HG03280 (cell line): ENCODE measurements around the gene KSR1.

Experiments used
- ATAC-seq: cut with Tn5 transposase; IDR thresholded peaks from one replicate; pipeline ENCODE4 v1.9.1; 2021; ENCODE audit warnings: mild to moderate bottlenecking, moderate library complexity; ENCODE audit not compliant: unreplicated experiment

Gene KSR1

DNA sequence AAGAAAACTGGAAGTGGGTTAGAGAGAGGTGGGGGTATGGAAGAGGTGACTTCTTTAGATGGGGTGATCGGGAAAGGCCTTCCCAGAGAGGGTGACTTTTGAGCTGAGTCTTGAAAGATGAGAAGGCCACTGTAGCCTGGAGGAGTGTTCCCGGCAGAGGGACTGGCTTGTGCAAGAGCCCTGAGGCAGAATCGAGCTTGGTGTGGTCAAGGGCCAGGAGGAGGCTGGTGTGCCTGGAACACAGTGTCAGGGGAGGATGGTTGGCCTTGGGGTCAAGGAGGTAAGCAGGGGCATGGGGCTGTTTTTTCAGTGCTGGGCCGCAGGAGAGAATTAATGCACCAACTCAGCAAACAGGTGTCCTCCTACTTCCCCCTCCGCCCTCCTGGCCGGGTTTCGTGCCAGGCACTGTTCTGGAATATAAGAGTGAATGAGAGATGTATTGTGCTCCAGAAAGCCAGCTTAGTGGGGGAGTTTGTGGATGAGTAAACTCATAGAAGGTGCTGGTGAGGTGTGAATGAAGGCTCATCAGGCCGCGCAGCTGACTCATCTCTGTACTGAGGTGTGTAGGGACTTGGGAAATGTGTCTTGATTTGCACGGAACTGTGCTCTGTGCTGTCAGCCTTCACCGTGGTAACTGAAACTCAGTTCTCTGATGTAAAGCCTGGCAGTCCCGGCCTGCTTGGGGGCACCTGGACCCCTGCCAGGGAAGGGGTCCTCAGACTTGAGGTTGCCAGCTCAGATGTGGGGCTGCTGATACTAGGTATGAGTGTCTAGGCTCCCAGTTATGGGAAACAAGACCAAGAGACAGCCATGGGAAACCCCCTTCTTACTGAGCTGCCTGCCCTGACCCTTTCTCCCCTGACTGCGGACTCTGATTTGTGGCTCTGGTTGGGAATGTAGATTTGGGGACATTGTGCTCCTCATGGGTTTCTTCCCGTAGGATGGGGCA lies 15.3 kb downstream of the KSR1 start:
- peak; percentile 59 for ATAC-seq

DNA sequence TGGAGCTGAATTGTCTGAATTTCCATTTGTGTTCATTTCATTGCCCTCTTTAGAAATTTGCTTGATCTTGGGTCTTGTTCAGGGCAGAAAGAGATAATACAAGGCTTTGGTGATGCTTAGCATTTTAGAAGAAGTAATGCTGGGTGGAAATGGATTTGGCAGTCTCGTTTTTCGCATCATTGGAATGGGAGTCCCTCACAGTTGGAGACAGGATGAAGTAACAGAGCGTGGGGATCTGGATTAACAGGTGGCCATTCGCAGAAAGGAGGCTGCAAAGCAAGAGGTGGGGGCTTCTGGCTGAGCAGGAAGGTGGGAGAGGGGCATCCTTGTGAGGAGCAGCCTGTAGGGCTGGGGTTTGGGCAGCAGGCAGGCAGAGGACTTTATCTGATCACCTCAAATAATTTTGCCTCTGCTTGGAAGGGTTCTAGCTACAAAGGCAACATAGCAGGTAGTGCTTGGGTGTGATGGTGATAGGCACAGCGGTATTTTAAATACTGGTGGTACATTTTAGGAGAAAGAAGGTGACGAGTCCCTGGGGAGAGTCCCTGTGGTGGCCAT lies 17.0 kb downstream of the KSR1 start:
- no peak for ATAC-seq

DNA sequence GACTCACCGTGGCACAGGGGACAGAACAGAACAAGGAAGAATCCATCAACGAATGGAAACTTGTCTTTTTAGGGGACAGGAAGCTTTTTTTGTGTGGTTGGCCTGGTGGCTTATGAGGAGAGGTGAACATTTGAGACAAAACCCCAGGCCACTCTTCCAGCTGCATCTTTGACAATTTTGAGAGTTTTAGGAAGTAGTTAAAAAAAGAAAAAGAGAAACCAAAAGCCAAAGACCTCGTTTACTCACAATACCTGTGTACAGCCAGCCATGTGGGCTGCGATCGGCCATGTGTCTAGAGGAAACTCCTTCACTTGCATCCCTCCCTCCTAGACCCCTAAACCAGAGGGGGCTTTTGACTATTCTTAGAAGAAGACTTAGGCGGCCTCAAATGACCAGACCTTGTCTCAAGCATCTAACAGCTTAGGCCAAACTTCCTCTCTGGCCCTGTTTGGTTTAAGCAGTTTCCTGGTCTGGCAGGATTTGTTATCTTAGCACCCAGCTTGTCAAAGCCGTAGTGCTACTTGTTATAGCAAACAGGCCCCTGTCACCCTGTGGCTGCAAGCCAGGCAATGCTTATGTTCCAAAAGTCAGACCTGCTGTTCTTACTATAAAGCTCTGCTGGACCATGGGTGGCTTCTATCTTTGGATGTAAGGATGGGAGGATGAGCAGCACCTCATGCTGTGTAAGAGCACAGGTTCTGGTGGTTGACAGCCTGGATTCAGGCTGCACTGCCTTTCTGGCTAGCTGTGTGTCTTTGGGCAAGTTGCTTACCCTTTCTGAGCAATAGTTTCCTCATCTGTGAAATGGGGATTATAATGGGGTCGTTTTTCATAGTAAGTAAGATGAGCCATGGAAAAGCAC lies 17.7 kb downstream of the KSR1 start:
- ATAC-seq = peak; percentile 36

DNA sequence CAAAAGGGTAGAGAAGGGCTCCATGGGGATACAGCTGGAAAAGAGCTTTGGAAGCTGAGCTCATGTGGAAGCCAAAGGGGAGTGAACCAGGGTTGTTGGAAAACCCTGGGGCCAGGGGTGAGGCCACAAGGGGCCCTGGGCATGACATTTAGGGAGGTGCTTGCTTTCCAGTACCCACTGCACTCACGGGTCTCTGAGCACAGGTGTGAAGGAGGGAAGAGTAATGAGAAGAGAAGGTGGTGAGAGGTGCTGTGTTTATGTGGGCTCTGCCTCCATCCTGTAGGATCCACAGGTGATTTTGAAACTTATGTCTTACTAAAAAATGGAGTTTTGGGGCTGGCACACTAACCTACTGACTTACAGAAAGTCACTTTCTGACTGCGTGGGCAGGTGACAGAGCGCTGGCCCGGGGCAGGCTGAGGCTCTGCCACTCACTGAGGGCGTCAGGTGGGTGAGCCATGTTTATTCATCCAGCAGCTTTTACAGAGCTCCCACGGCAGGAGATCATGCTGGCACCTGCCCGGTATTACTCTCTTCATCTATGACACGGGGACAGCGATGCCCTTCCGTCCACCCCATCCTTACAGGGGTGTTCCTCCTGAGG lies 18.9 kb downstream of the KSR1 start:
- ATAC-seq = no peak

DNA sequence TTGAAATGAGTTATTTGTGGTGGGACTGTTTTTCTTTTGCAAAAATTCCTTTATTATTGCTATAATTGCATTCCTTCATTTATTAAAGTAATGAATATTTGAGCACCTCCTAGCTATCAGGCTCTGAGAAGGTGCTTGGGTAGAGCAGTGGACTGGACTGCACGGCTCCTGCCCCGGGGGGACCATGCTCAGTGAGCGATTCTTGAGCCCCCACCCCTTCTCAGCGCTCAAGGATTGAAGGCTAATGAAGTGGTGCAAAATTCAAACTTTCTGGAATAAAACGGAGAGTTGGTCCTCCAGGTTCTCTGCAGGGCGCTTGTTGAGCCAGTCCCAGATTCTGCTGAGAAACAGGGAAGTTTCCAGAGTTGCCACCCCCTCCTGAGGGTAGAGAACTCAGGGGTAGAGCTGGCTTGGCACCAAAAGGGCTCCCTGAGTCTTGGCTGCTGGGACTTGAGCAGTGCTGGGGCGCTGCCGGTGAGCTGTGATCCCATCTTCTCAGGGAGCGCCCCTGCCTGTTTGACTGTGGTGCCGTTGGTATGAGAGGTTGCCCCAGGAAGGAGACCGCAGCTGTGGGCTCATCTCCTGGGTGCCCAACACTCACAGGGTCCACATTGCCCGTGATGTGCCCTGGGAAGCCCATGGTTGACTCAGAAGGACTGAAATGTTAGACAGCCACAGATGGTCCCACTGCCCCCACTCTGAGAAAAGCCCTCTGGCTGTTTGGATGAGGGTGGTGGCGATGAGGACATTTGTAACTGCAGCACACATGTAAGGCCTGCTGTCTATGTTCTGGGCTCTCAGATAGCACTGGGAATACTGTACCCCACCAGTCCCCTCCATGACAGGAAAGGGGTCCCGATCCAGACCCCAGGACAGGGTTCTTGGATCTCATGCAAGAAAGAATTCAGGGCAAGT lies 20.0 kb downstream of the KSR1 start:
- ATAC-seq = no peak

DNA sequence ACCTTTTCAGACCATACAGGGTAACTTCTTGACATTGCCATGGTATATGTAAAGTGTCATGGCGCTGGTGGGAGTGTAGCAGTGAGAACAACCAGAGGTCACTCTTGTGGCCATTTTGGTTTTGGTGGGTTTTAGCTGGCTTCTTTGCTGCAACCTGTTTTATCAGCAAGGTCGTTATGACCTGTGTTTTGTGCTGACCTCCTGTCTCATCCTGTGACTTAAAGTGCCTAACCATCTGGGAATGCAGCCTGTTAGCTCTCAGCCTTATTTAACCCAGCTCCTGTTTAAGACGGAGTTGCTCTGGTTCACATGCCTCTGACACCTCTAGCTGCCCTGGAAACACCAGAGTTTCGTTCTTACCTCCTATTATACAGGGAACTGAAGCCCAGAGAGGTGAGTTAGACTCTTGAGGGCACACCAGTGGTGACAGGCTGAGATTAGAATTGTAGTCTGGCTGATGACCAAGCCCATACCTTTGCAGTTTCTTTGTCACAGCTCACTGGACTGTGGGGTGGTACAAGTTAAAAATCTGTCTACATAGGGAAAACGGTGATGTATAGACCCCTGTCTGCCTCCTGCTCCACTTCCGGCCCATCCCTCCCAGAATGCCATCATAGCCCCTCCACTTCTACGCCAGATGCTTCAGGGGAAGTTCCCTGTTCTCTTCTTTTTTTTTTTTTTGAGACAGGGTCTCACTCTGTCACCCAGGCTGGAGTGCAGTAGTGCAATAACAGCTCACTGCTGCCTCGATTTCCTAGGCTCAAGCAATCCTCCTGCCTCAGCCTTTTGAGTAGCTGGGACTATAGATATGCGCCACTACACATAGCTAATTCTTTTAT lies 21.0 kb downstream of the KSR1 start:
- no peak for ATAC-seq

DNA sequence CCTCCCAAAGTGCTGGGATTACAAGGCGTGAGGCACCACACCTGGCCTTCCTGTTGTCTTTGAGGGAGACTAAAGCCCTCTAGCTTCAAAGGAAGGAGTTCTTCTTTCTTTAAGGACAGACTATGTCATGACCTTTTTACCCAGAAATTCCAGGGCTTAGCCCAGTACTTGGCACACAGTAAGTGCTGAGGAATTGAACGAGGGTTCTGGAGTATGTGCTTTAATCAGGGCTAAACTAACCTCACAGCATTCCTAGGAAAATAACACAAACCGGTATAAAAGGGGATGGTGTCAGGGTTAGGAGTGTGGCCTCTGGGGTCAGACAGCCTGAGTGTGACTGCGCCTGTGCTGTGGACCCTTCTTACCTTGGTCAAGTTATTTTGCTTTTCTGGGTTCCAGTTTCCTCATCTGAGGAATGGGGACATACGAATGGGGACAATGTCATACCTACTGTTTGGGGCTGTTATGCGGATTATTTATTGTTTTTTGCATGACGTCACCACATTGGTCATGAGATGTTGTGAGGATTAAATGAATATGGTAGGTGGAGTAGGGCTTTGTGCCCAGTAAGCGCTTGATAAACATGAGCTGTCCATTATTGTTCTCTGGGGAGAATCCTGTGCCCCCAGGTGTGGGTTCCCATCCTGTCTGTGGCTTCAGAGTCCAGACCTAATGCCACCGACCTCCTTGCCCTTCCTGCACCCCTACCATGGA lies 21.9 kb downstream of the KSR1 start:
- no peak for ATAC-seq

DNA sequence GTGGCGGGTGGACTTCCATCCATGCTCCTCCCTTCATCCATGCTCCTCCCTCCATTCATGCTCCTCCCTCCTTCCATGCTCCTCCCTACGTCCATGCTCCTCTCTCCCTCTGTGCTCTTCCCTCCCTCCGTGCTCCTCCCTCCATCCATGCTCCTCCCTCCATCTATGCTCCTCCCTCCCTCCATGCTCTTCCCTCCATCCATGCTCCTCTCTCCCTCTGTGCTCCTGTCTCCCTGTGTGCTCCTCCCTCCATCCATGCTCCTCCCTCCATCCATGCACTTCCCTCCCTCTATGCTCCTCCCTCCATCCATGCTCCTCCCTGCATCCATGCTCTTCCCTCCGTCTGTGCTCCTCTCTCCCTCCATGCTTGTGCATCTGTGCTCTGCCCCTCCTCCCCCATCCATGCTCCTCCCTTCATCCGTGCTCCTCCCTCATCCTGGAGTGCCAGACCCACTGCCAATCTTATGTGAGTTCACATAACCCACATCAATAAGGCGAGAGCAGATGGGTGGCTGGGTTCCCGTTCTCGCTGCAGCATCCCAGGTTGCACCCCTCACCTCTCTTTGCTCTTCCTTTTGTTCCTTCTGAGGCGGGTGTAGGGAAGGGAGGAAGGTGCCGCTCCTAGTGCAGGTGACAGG lies 22.8 kb downstream of the KSR1 start:
- ATAC-seq = no peak

DNA sequence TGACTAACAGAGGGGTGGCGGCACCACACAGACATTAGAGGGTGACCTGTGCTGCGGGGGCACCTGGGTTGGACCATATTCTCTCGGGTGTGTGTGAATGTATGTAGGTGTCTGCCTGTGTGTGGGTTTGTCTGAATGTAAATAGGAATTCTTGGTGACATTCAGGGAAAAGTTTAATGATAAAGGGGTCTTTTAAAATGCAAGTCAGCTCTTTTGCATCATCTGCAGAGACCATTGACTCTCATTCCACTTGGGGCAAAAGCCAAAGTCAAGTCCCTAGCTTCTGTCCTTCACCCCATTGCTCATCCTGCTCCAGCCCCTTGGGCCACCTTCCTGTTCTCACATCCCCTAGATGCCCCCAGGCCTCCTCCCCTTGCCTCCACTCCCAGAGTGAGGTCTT lies 23.6 kb downstream of the KSR1 start:
- ATAC-seq = no peak

DNA sequence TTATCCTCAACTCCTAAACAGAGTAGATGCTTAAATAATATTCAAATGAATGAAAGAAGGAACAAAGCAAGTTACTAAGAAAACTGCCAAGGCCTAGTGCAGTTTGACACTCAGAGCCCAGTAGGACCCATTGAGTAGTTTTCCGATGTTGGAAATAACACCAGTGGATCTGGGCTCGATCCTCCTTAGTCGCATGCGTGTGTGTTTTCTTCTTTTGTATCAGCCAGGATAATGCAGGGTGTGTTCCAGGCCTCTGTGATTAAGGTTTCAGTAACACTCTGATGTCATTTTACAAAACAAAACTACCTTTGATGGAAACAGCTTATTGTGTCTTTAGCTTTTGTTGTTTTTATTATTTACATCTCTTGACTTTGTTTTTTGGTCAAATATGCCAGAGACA lies 24.5 kb downstream of the KSR1 start:
- no peak for ATAC-seq

DNA sequence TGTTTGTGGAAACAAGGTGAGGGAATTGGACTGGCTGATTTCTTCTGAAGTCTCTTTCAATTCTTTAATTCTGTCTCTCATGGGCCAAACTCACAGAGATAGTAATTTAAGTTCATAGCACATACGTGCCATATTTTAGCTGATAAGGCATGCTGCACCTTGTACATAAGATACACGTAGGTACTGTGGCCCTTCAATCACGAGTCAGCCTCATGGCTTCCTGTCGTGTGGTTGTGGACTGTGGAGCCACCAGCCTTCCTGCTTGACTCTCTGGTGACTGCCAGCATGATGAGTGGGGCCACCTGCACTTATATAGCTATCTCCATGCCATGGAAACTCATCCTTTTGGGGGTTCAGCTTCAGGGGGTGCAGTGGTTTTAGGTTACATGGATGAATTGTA lies 25.1 kb downstream of the KSR1 start:
- no peak for ATAC-seq

DNA sequence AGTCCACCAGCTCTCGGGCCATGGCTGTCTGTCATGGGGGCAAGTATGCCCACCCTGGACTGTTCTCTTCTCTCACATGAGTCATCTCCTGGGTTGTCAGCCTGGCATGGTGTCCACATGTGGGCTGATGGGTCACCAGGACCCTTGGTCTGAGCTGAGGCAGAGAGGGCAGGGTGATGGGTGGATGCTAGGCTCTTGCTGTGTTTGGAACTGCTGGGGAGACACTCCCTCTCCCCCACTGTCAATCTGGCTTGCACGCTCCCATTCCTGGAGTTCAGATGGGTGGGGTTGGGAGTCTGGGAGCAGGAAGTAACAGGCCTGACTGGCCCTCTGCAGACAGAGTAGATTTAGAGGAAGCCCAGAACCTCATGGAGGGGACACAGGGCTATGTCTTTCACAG lies 28.9 kb downstream of the KSR1 start:
- ATAC-seq = no peak

DNA sequence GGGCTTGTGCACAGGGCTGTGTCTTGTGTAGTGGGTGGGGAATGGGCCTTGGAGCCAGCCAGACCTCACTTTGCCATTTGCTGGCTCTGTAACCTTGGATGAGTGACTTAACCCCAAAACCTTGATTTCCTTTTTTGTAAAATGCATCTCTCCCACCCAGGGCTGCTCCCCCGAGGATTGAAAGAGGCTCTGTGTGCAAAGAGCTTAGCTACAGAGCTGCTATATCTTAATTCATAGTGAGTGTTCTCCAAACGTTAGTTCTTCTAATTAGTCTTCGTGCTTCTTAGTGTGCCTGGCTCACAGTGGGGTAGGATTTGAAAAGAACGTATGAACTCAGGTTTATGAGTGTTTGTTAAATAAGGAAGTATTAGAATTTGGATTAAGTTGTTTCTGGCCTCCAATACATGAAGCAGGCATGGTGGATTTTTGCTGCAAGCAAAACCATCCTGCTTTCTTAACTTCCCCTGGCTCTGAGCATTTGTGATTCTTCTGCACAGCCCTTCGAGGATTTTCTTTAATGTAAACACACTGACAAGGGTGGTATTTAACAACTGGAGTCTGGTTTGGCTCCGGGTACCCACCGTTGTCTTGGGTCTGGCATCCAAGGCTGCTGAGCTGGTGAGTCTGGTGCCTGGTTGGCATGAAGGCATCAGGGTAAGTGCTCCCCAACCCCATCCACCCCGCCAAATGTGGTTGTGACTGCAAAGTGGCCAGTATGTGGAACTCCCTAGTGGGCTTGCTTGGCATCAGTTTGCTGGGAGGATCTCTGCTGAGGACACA lies 29.7 kb downstream of the KSR1 start:
- no peak for ATAC-seq

DNA sequence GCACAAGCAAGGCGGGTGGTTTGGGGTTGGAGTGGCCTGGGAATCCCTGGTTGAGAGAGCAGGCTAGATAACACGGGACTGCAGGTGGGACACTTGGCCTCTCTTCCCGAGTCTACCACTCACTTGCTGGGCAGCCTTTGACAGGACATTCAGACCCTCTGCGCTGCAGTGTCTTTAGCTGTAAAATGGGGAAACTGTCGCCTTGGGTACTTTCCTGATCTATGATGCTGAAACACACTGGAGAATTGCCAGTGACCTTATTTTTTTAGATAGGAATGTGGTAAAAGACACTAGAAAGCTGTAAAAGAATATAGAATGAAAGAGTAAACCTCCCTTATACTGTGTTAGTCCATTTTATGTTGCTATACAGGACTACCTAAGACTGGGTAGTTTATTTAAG lies 30.5 kb downstream of the KSR1 start:
- ATAC-seq = no peak

DNA sequence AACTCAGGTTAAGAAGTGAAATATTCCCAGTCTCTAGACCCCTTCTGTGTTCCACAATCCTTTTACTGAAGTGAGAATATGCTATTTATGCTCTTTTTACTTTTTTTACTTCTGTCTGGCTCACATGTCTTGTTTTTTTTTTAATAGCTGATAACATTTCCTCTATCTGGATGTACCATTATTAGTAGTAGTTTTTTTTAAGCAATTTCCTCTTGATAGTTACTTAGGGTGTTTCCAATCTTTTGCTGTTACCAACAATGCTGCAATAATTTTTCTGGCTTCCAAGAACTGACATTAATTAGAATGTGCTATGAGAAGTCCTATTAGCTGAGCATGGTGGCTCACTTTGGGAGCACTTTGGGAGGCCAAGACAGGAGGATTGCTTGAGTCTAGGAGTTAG lies 32.0 kb downstream of the KSR1 start:
- no peak for ATAC-seq

DNA sequence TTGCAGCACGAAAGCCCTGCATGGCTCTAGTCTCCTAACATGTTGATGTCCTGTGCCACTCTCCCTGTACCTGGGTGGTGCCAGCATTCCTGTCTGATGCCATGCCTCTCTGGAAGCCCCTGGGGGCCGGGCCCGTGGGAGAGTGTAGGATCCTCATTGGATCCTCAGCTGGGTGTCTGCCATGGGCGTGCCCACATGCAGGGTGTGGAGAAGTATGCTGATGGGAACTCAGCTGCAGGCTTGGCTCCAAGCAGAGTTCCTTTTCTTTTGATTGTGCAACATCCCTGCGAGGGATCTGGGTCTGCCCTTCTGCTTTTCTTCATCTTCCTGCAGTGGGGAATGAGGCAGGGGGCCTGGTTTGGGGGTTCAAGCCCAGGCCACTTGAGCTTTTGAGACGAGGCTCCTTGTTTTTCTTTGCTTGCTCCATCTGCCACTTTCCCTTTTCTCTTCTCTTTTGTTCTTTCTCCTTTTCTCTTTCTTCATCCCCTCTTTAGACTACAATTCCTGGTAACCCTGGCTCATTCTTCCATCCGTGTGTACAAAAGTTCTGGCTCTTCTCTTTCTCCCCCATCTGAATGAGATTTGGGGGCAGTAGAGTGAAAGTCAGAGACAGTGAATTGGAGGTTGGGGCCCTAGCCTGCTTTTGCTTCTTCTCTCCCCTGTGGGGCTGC lies 32.9 kb downstream of the KSR1 start:
- ATAC-seq = no peak

DNA sequence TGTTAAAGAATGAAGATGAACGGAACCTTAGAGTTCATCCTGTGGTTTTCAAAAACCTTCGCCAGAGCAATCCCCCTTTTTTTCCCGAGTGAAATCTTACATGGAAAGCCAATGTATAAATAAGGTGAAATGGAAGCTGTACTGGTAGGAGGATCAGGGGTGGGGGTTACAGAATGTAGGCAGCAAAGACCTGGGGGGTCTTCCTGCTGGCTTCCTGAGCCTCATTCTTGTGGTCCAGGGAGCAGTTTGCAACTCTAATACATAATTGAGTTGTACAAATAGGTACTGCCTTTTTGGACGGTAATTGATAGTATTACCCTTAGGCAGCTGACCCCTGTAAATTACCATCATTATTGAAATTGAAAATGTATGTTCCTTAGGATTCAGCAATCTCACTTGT lies 34.1 kb downstream of the KSR1 start:
- ATAC-seq = no peak
